ENCODE measurements around the gene SPARCL1. TPM values are rescaled to one million over a fixed set of nuclear protein-coding genes. Genes with fewer than 3 reads are reported as not detected.

SPARCL1 gene
- total and polyA plus RNA-seq, 9 of the 15 experiments (the other 6 are each of a cell fraction or from before 2014, with no cell fraction given): 0.03 to 0.71 (median 0.05) TPM; not detected in 3

DNA sequence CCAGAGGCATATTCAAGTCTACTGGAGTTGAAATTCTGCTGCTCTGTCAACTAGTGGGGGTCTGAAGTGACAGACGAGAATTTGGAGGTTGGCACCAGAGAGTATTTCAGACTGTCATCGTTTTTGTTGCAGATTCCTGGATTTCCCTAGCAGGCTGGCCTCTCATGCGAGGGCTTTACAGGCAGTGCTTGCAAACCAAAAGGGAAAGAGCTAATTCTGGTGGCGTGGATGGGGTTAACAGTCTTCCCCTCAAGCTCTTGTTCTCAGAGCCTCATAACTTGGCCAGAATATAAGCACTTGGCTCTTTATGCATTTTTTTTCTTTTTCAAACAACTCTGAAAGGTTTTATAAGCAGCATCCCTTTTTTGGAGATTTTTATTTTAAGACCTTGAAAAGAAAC lies at the start of gene SPARCL1 (continued):
- TF ChIP-seq, protein P1, sequence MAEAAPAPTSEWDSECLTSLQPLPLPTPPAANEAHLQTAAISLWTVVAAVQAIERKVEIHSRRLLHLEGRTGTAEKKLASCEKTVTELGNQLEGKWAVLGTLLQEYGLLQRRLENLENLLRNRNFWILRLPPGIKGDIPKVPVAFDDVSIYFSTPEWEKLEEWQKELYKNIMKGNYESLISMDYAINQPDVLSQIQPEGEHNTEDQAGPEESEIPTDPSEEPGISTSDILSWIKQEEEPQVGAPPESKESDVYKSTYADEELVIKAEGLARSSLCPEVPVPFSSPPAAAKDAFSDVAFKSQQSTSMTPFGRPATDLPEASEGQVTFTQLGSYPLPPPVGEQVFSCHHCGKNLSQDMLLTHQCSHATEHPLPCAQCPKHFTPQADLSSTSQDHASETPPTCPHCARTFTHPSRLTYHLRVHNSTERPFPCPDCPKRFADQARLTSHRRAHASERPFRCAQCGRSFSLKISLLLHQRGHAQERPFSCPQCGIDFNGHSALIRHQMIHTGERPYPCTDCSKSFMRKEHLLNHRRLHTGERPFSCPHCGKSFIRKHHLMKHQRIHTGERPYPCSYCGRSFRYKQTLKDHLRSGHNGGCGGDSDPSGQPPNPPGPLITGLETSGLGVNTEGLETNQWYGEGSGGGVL (CRISPR knock-in tag; IDR thresholded peaks at IDR 0.05): no peak

DNA sequence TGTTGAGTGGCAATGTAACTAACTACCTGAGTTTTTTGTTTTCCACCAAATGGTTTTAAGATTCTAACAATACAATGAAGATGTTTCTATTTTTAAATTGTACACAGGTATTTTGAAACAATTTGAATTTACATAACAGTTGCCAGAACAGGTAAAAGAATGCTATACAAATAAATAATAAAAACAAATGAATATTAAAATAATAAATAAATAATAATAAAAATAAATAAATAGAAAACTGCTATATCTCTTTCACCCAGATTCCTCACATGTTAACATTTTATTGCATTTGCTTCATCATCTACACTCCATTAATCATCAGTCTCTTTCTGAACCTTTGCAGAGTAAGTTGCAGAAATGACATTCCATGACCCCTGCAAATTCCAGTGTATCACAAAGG lies 46.8 kb upstream of the SPARCL1 start:
- Histone ChIP-seq H3K4me2 (ENCODE audit: insufficient read depth, low read length) (no peak overlapping the region), H3K9ac (ENCODE audit: insufficient read depth in 1 of 2, low read depth in 2 of 2, low read length in 2 of 2) (no peak overlapping the region), H3K4me3 (no peak overlapping the region), H3K9me3 (replicated peaks; ENCODE audit: control insufficient read depth, insufficient read depth, low read depth, low read length) (no peaks in the 10 kb centered on the region), H3K27me3 (ENCODE audit: control insufficient read depth in 2 of 2, insufficient read depth in 2 of 2, low read length in 2 of 2) (peaks cover 0 to 4% of the 10 kb centered on the region in 2 experiments; a peak in 1 of 5 replicates), H3K27ac (ENCODE audit: extremely low read depth, low read depth, low read length) (no peak overlapping the region), H2AFZ (ENCODE audit: low read depth, low read length) (no peak overlapping the region), H4K20me1 (replicated peaks; ENCODE audit: control insufficient read depth, insufficient read depth, low read length) (no peaks in the 10 kb centered on the region), H3K4me1 (replicated peaks in 1 of 2; ENCODE audit: control insufficient read depth in 2 of 2, insufficient read depth in 2 of 2, low read length in 2 of 2) (no peaks in the 10 kb centered on the region), H3K36me3 (ENCODE audit: control insufficient read depth, insufficient read depth, low read length) (no peaks in the 10 kb centered on the region), H3K79me2 (ENCODE audit: control insufficient read depth, insufficient read depth, low read length) (no peaks in the 10 kb centered on the region), H3K9me1 (ENCODE audit: control insufficient read depth, insufficient read depth, low read length) (no peaks in the 10 kb centered on the region)
- POLR2A ChIA-PET: no interaction called here
- TF ChIP-seq, protein P2, sequence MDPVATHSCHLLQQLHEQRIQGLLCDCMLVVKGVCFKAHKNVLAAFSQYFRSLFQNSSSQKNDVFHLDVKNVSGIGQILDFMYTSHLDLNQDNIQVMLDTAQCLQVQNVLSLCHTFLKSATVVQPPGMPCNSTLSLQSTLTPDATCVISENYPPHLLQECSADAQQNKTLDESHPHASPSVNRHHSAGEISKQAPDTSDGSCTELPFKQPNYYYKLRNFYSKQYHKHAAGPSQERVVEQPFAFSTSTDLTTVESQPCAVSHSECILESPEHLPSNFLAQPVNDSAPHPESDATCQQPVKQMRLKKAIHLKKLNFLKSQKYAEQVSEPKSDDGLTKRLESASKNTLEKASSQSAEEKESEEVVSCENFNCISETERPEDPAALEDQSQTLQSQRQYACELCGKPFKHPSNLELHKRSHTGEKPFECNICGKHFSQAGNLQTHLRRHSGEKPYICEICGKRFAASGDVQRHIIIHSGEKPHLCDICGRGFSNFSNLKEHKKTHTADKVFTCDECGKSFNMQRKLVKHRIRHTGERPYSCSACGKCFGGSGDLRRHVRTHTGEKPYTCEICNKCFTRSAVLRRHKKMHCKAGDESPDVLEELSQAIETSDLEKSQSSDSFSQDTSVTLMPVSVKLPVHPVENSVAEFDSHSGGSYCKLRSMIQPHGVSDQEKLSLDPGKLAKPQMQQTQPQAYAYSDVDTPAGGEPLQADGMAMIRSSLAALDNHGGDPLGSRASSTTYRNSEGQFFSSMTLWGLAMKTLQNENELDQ (CRISPR knock-in tag; IDR thresholded peaks at IDR 0.05; ENCODE audit: borderline replicate concordance): no peak
- TF ChIP-seq RCOR1 (IDR thresholded peaks at IDR 0.05; ENCODE audit: borderline replicate concordance in 1 of 2, low read depth in 2 of 2, low read length in 2 of 2) (no peak), ZNF146 (CRISPR knock-in tag; IDR thresholded peaks at IDR 0.05; ENCODE audit: unreplicated experiment) (no peak), FIP1L1 (IDR thresholded peaks at IDR 0.05; ENCODE audit: low read depth, low read length, poor library complexity, severe bottlenecking) (no peak)
- no TSS peak for BruUV-seq (replicated peaks)
- no peak for DNase-seq (ENCODE audit: extremely low read depth in 1 of 4, low spot score in 3 of 4)
- ATAC-seq: no peak
- in situ Hi-C loops (cut with MboI) (no loop called here), intact Hi-C loops (cut with micrococcal nuclease) (no loop called here)
- CTCF ChIA-PET (ENCODE audit: low intra/inter-chr PET ratio): no interaction called here
- FAIRE-seq: no peak

All from K562 (cell line).